ENCODE measurements around the gene GIGYF2.
"Not testable (repeated sequence)": the region's sequence is repeated elsewhere in the genome, so short reads cannot be mapped to it uniquely, and the experiment has no call there.

GIGYF2 gene

DNA sequence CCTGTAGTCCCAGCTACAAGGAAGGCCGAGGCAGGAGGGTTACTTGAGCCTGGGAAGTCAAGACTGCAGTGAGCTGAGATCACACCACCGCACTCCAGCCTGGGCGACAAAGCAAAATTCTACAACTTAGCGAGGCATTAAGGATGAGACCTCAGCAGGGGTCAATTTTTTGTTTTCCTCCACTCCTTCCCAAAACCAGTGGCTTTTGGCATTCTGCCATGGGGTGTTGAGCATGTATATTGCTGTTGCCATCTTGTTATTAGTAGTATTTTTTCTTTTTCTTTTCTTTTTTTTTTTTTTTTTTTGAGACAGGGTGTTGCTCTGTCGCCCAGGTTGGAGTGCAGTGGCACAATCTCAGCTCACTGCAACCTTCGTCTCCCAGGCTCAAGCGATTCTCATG is 8.9 kb upstream of the GIGYF2 start:
- DNase-seq, result no peak

DNA sequence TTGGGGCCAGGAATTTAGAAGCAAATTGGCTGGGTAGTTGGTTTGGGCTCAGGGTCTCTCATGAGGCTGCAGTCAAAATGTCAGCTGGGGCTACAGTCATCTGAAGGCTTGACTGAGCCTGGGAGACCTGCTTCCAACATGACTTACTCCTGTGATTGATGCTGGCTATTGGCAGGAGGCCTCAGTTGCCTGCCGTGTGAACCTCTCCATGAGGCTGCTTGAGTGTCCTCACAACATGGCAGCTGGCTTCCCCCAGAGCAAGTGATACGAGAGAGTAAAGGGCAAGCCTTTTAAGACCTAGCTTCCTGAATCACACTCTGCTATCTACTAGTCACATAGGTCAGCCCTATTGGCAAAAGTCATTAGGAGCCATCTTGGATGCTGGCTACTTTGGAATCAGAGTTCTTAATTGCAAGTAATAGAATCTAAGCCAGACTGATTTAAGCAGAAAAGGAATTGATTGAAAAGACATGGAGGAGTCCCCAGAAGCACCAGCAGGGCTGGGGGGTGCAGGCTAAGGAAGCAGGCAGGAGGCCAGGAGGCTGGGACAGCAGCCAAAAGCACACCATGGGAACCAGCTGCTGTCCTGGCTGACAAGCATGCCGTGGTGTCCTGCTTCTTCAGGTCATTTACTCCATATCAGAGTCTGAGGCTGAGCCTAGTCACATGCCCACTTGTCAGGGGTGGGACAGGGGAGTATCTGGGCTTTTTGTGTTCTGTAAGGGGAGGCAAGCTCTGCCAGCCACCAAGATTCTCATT is 7.8 kb upstream of the GIGYF2 start:
- no peak for DNase-seq

DNA sequence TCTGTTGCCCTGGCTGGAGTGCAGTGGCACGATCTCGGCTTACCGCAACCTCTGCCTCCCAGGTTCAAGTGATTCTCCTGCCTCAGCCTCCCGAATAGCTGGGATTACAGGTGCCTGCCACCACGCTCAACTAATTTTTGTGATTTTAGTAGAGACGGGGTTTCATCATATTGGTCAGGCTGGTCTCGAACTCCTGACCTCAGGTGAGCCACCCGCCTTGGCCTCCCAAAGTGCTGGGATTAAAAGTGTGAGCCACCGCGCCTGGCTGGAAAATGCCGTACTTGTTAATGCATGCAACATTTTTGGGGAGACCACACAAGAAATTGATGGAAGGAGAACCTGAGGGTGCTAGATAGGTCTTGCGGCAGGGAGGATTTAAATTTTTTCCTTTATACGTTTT is 6.0 kb upstream of the GIGYF2 start:
- not testable (repeated sequence) for DNase-seq

DNA sequence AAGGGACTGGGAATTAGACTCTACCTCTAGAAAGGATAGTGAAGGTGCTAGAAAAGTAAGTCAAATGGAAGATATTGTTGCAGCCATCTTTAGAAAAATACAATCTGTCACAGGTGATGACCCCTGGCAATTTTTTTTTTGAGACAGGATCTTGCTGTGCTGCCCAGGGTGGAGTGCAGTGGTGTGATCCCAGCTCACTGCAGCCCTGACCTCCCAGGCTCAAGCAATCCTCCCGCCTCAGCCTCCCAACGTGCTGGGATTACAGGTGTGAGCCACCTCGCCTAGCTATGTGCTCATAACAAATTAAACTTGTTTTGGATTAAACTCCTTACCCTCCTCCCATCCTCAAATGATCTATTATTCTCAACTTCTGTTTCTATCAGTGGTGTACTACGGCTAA is 3.8 kb upstream of the GIGYF2 start:
- DNase-seq, result no peak

DNA sequence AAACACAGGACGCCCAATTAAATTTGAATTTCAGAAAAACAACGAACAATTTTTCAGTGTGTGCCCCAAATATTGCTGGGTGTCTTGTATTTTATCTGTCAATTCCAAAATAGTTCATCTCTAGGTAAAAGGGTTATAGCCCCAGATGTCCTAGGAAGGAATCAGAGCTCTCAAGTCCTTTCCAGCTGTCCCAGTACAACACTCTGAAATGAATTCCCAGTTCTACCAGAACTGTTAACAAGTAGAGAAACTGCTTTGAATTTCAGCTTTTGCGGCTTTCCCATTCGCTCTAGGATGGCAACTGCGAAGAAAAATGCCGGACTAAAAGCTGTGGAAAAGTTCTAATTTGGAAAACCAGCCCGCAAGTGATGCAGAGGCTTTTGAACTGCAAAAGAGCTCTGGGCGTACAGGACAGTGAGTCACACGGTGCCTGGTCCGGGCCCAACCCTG is 497 bp upstream of the GIGYF2 start:
- no peak for DNase-seq

DNA sequence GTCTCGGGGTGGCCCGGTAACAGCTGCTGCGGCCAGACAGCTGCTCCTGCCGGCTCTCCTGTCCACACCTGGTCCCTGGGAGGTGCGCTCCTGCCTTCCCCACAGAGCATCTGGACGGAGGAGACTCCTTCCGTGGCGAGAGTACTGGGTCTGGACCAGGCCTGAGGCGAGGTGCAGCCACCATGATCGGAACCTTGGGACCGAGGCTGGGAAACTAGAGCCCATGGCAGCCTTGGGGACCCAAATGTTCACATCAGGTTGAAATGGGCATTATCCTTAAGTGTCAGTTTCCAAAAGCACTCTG is 628 bp downstream of the GIGYF2 start:
- DNase-seq, result no peak

DNA sequence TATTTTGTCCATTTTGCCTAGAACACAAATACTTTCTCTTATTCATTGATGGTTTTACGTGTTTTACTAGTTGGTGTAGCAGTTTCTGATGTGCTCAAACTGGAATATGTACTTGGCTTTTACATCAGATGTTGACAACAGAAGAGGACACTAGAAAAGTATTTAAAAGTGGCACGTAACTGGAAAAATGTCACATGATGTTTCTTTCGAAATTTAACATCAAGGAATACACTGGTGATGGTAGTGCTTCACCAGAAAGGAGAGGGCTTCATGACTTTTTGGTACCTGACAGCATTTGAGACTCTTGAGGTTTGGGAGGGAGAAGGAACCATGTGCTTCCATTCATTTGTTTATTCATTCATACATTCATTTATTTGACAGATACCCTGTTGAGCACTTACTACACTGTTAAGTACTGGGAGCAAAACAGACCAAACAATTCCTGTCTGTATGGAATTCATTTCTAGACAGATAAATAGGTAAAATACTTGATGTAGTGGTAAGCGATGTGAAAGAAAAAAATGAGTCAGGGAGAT is 1.5 kb downstream of the GIGYF2 start:
- no peak for DNase-seq

DNA sequence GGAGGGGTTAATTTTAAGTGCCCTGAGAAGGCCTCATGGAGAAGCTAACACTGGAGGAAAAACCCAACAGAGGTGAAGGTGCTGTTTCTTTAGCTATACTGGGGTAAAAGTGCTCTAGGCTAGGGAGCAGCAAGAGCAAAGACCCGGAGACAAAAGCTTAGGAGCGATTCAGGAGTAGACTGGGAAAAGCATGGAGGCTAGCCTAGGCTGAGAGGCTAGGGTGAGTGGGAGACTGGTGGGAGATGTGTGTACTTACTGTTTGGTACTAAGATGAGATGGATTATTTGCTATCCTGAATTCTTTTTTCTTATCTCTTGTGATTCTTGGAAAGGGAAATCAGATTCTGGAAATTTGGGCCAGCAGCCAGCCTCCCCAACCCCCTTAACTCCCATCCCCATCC is 2.0 kb downstream of the GIGYF2 start:
- no peak for DNase-seq

DNA sequence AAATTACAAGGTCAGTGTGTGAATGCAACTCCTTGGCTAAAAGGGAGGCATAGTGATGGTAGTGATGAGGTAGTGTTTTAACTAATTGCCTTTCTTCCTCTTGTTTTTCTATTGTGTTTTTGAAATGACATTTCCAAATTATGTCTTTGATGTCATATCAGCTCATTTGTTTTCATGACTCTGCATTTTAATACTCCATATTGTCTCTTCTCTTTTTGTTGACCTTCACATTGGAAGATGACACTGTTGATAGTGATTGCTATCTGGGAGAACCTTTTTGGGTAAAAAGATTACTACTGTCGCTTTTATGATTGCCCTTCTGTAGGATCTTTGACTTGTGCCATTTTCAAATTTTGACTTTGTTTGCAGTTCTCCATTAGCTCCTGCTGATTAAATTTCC is 3.0 kb downstream of the GIGYF2 start:
- DNase-seq, result no peak

DNA sequence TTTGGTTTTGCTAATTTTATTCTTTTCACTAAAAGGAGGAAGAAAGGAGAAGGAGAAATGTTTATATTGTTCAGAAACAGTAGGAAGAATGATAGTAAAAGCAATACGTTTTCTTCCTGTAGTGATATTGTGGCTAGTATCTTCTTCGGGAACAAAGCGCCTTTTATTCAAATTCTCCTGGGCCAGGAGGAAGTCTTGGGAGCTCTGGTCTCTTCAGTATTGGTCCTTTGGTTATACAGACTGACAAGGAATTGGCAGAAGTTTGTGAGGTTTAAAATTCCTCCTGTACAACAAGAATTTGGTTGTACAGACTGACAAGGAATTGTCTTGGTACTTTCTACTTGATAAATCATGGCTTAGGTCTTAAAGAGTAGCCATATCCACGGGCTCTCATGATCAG is 9.9 kb downstream of the GIGYF2 start:
- DNase-seq, result no peak

DNA sequence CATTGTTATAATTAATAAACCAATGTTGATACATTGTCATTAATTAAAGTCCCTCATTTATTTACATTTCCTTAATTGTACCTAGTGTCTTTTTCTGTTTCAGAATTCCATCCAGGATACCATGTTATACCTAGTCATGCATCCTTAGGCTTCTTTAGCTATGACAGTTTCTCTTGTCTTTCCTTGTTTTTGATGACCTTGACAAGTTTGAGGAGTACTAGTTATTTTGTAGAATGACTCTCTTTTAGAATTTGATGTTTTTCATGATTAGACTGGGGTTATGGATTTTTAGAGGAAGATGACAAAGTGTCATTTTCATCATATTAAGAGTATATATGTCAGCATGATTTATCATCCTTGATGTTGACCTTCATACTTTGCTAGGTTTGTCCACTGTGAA is 16.4 kb downstream of the GIGYF2 start:
- no peak for DNase-seq

DNA sequence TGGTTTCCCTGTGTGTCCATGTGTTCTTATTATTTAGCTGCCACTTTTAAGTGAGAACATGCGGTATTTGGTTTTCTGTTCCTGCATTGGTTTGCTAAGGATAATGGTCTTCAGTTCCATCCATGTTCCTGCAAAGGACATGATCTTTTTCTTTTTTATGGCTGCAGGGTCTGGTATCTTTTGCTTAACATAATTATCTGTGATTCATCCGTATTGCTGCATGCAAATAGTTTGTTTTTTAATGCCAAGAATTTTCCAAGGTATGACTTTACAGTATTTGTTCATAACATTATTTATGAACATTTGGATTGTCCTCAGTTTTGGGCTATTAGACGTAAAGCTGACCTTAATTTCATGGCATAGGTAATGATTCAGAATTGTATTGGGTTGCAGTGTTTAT is 17.8 kb downstream of the GIGYF2 start:
- DNase-seq, result no peak

DNA sequence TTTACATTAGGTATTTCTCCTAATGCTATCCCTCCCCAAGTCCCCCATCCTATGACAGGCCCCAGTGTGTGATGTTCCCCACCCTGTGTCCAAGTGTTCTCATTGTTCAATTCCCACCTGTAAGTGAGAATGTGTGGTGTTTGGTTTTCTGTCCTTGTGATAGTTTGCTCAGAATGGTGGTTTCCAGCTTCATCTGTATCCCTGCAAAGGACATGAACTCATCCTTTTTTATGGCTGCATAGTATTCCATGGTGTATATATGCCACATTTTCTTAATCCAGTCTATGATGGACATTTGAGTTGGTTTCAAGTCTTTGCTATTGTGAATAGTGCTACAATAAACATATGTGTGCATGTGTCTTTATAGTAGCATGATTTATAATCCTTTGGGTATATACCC is 22.9 kb downstream of the GIGYF2 start:
- DNase-seq, result not testable (repeated sequence)

DNA sequence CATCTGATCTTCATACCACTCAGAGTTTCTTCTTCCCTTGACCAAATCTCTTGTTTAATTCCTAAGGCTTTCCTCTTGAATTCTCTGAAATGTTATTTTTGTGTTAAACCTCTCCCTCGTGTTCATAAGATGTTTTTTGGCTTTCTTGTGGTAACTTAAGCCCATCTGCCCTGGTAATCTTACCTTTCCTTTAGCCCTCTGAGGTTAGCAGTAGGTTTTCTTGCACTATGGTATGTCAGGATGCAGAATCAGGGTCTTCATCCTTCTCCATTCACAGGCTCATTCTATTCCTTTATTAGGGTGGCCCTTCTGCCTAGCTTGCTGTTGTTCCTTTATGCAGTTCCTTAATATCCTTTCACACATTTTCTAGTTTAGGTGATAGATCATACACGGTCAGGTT is 24.1 kb downstream of the GIGYF2 start:
- no peak for DNase-seq

DNA sequence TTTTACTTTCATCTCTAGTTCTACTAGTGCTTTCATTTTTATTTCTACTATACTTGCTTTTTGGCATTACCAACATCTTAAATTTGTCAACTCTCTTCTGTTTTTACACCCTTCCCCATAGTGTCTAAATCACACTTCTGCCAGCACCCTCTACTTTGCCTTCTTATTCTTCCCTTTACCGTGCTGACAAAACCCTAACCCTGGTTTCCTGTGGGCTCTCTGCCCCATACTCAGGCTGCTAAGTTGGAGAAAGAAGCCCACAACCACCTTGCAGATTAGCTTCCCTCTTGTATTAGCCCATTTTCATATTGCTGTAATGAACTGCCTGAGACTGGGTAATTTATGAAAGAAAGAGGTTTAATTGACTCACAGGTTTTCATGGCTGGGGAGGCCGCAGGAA is 24.8 kb downstream of the GIGYF2 start:
- DNase-seq, result no peak

DNA sequence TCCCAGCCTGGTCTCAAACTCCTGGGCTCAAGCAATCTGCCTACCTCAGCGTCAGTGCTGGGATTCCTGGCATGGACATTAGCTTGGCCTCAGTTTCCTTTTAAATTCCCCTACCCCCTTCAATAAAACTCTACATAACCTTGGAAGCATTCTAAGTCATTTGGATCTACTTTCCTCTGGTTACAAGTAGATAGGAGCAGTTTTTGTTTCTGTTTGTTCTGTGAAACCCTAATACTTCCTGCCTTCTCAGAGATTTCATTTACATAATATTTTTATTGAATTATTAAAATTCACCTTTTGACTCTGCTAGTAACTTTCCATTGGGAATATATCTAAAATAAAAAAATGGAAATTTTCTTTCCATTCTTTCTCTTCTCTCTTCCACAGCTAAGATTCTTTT is 25.9 kb downstream of the GIGYF2 start:
- no peak for DNase-seq

DNA sequence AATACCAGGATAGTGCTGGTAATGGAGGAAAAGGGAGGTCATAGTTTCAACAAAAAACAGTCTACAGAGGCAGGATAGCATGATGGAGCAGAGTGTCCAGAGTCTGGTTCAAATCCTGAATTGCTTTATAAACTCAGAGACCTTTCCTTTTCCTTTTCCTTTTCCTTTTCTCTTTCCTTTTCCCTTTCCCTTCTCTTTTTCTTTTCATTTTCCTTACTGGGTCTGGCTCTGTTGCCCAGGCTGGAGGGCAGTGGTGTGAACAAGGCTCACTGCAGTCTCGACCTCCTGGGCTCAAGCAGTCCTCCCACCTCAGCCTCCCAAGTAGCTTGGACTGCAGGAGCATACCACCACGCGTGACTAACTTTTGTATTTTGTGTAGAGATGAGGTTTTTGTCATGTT is 31.7 kb downstream of the GIGYF2 start:
- no peak for DNase-seq

DNA sequence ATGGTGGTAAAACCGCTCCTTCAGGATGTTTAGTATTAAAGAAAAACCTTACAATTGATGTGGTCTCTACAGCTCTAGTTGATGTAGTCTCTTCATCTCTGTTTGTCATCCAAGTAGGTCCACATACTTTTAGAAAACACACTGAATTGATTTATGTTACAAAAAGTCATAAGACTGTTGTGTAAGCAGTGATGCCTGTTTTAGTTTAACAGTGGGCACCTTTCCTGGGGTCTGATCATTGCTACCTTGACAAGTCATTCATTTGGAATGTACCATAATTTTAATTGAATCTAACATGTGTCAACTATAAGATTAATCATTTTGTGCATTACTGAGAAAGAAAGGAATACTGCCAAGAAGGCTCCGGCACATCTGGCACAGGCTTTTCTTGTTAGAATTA is 34.3 kb downstream of the GIGYF2 start:
- no peak for DNase-seq

DNA sequence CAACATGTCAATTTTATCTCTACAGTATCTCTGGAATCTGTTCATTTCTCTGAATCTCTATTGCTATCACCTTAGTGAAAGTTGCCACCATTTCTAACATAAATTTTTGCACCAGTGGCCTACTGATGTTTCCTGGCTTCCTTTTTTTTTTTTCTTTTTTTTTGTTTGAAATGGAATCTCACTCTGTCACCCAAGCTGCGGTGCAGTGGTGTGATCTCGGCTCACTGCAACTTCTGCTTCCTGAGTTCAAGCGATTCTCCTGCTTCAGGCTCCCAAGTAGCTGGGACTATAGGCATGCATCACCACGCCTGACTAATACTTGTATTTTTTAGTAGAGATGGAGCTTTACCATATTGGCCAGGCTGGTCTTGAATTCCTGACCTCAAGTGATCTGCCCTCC is 44.2 kb downstream of the GIGYF2 start:
- DNase-seq, result no peak

DNA sequence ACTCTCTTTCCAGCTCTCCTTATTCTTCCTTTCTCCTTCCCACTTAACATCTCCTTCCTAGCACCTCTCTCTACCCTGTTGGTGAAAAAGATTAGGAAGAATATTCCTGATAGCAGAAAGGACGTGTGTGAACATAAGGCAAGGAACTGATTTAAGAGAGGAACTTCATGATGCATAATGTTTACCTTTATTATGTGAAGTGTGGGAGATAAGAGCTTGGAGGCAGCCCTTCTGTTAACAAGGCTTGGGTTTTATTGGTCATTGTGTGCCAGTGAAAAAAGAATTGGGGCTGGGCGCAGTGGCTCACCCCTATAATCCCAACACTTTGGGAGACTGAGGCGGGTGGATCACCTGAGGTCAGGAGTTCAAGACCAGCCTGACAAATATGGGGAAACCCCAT is 44.8 kb downstream of the GIGYF2 start:
- DNase-seq, result no peak

DNA sequence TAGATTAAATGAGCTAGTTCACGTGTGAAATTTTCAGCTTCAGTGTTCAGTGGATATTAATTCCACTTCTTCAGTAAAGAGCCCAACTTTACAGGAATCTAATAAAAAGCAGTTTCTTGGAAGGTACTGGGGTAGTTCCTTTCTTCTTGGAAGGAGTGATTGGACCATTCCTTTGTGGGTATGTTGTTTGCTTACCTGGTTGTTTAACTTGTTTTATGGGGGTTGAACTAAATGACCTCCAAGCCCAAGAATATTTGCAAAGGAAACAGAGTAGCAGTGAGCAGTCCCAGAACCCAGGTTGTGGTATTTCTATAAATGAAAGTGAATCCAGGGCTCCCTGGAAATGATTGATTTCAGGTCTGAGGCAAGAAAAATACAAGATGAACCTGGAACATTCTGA is 47.8 kb downstream of the GIGYF2 start:
- no peak for DNase-seq

DNA sequence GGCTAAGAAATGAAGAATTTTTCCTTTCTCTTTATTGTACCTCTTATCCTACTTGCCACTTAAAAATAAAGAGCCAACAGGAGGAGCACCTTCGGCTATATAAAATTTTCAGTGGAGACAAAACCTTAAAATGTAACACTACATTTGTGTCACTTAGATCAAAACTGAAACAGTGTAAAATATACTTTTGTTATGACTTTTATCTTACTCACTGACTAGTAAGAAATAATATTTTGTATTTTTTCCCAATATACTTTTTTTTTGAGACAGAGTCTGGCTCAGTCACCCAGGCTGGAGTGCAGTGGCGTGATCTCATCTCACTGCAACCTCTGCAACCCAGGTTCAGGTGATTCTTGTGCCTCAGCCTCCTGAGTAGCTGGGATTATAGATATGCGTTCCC is 50.9 kb downstream of the GIGYF2 start:
- DNase-seq, result no peak

DNA sequence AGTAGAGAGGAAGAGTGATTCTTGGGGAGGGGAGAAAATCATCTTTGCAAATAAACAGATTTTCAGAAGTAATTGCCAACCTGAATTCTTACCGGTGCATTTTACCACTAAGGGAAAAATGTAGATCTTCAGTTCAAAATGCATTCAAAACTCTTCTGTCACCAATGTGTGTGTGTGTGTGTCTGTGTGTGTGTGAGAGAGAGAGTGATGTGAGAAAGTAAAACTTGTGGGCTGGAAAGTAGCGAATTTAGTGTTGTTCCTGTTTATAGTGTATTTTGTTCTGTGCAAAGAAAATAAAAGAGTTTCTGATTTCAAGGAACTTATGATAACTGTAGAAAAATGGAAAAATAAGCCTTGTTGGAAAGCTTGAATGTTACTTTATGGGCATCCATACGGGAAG is 52.2 kb downstream of the GIGYF2 start:
- no peak for DNase-seq

DNA sequence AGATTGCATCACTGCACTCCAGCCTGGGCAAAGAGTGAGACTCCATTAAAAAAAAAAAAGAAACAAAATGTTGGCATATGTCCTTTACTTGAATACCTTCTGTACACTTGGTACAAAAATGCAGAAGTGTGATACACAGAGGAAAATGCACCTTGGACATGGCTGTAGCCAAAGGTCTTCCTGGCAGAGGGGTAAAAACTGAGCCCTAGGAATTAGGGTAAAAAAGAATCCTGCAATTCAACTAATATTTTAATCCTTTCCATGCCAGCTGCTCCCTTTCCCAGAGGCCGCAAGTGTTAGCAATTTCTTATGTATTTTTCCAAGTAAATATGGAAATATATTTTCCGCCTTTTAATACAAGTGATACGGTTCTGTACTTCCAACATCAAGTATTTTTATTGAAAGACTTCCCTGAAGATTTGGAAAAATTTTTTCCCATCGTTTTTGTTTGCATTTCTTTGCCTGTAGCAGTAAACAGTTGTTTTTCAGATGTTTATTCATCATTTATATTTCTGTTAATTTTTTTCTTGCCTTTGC is 53.1 kb downstream of the GIGYF2 start:
- no peak for DNase-seq

DNA sequence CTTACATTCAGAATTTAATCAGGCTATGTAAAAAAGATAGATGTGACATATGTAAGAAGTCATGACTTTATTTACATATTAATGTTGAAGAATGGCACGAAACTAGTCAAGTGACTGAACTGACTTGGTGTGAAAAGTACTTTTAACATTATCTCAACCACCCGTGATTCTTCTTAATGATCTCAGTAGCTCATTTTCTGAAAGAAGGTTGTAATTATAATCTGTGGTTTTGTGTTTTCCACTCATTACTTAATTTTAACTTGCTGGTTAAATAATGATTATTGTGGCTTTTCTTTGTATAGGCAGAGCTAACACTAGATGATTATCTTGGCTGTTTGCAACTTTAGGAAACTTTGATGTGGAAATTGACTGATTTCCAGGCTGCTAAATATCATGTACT is 60.8 kb downstream of the GIGYF2 start:
- no peak for DNase-seq

All from stimulated activated naive CD4-positive, alpha-beta T cell treated with Interleukin-2 at 50 U/mL for 16 hours (primary cell).